Testis (tissue), 2 donors: ENCODE measurements around the gene SCMH1.

ENCODE experiments used
- CTCF ChIP-seq, 3 experiments: fragments of 450-650 bp in 2 of 3; fragments of 200-600 bp in 1 of 3; sonication (generic) in 1 of 3; IDR thresholded peaks; one replicate each; pipeline ENCODE4 v1.5.1; 2016 to 2019; ENCODE audit warnings: antibody characterized with exemption in 3 of 3, mild to moderate bottlenecking in 2 of 3, moderate library complexity in 1 of 3
- POLR2A ChIP-seq: fragments of 450-650 bp; IDR thresholded peaks from one replicate; pipeline ENCODE4 v1.6.1; 2017; ENCODE audit warnings: antibody characterized with exemption, mild to moderate bottlenecking, moderate library complexity

GRCh38 chr1:41222496-41222895, 19.6 kb downstream of the SCMH1 start:
- TF ChIP-seq CTCF (IDR thresholded peaks at IDR 0.05), result no peak
- TF ChIP-seq POLR2A, result no peak
